ENCODE measurements around the gene FOXP4.

The FOXP4 gene

DNA sequence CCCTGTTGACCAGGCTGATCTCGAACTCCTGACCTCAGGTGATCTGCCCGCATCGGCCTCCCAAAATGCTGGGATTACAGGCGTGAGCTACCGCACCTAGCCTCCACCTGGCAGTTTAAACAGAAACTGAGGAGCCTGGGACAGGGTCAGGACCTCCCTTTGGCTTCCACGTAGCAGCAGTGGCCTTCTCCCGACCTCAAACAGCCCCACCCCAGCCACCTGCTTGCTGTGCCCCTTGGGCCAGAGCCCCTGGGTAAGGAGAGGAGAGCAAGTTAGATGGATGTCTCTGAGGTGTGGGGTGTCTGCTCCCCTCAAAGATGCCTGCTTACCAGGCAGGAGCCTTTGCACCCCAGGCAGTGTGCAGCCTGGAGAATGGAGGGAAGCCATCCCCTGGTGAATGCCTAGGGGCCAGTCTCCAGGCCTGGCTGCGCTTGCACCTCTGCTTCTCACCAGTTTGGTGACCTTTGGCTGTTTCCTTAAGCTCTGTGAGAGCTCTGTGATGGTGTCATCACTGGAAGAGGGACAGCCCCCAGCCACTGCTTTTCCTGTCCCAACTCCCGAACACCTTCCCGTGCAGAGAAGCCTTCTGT lies 50.0 kb downstream of the FOXP4 start:
- DNase-seq (ENCODE audit: low spot score in 2 of 2) (no peak), ATAC-seq (ENCODE audit: low read depth) (no peak)
- H3K27ac Mint-ChIP-seq: no peak overlapping the region
- no peaks in the 10 kb centered on the region for H3K9me3 Mint-ChIP-seq
- H3K4me3 Mint-ChIP-seq: no peak overlapping the region
- H3K4me1 Mint-ChIP-seq: peaks cover 2% of the 10 kb centered on the region
- H3K36me3 Mint-ChIP-seq: peaks cover 4% of the 10 kb centered on the region
- H3K27me3 Mint-ChIP-seq: no peaks in the 10 kb centered on the region

GRCh38 chr6:41596807-41597206 lies 50.6 kb downstream of the FOXP4 start:
- H3K36me3 Mint-ChIP-seq: peaks cover 4% of the 10 kb centered on the region
- H3K27me3 Mint-ChIP-seq: no peaks in the 10 kb centered on the region
- ATAC-seq (ENCODE audit: low read depth) (no peak), DNase-seq (ENCODE audit: low spot score in 2 of 2) (no peak)
- no peak overlapping the region for H3K4me3 Mint-ChIP-seq
- no peak overlapping the region for H3K27ac Mint-ChIP-seq
- H3K9me3 Mint-ChIP-seq: no peaks in the 10 kb centered on the region
- H3K4me1 Mint-ChIP-seq: peaks cover 2% of the 10 kb centered on the region

GRCh38 chr6:41597246-41598000 lies 51.2 kb downstream of the FOXP4 start:
- ATAC-seq (ENCODE audit: low read depth): no peak
- Mint-ChIP-seq H3K9me3 (no peaks in the 10 kb centered on the region), H3K36me3 (peaks cover 4% of the 10 kb centered on the region), H3K4me3 (no peak overlapping the region), H3K4me1 (no peaks in the 10 kb centered on the region), H3K27me3 (no peaks in the 10 kb centered on the region), H3K27ac (no peak overlapping the region)
- DNase-seq (ENCODE audit: low spot score in 2 of 2): no peak

DNA sequence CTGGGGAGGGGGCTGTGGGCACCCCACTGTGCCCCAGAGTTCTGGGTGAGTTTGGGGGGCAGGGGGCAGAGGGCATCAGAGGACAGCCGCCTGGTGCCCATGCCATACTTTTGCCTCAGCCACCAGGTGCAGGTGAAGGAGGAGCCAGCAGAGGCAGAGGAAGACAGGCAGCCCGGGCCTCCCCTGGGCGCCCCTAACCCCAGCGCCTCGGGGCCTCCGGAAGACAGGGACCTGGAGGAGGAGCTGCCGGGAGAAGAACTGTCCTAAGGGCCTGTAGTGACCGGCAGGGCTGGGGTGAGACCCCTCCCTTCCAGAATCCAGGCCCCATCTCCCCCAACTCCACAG lies 52.5 kb downstream of the FOXP4 start:
- Mint-ChIP-seq H3K9me3 (no peaks in the 10 kb centered on the region), H3K27me3 (no peaks in the 10 kb centered on the region), H3K4me1 (peaks cover 5% of the 10 kb centered on the region), H3K36me3 (peaks cover 4% of the 10 kb centered on the region), H3K4me3 (no peak overlapping the region), H3K27ac (no peak overlapping the region)
- DNase-seq (ENCODE audit: low spot score in 2 of 2) (no peak), ATAC-seq (ENCODE audit: low read depth) (no peak)

DNA sequence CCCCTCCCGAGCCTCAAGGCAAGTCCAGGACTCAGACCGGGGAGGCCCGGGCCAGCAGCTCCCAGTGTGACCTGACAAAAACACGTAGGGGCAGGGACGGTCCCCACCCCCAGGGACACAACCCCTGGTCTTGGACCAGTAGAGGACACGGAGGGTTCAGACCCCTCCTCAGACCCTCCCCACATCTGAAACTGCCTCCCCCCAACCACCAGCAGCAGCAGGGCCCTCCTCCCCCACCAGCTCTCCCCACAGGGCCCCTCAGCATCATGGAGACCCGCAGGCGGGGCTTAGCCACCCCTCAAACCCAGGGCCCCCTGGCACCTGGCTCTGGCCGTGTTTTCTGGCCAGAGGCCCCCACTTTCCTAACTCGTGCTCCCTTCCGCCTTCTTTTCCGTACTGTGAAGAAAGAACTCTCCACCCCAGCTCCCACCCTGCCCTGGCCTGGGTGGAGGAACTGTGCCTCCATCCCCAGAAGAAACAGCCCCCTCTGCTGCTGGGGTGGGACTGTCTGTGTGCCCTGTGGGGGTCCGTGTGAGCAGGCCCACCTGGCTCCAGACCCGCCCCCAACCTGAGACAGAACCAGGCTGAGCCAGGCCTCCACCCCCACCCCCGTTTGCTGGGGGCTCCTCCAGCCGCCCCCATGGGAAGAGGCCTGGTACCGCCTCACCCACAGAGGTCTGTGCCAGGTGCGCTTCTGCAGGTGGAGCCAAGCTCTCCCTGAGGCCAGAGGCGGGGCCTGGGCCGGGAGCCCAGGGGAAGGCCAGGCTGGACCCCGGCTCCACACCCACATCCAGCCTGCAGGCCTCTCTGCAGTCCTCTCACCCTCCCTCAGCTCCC lies 53.1 kb downstream of the FOXP4 start:
- ATAC-seq (ENCODE audit: low read depth): no peak
- no peaks in the 10 kb centered on the region for H3K27me3 Mint-ChIP-seq
- DNase-seq (ENCODE audit: low spot score in 2 of 2): no peak
- peaks cover 4% of the 10 kb centered on the region for H3K36me3 Mint-ChIP-seq
- peaks cover 5% of the 10 kb centered on the region for H3K4me1 Mint-ChIP-seq
- H3K9me3 Mint-ChIP-seq: no peaks in the 10 kb centered on the region
- H3K4me3 Mint-ChIP-seq: no peak overlapping the region
- no peak overlapping the region for H3K27ac Mint-ChIP-seq

DNA sequence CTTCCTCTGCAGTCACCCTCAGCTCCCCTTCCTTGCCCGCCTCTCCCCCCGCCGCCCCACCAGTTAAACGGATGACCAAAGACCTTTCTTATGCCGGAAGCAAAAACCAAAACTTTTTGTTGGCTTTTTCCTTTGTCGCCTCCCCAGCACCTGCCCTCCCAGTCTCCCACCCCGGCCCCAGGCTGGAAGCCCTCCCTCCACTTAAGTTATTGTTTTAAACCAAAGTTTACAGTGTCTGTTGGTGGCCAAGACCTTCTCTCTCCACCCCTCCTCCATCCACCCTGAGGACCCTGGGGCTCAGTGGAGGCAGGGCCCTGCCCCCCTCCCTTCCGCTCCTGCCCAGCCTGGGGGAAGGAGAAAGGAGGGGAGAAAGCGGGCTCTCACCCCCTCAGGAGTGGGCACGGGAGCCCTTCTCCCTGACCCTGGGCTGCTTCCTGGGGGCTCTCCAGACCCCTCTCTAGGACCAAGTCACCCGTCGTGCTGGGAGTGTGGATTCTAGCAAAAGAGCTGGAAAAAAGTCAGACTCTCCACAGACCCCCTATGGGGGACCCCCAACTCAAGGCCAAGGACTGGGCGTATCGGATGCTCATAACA lies 53.8 kb downstream of the FOXP4 start:
- no peak overlapping the region for H3K27ac Mint-ChIP-seq
- ATAC-seq (ENCODE audit: low read depth): no peak
- H3K4me3 Mint-ChIP-seq: no peak overlapping the region
- peaks cover 5% of the 10 kb centered on the region for H3K4me1 Mint-ChIP-seq
- peaks cover under 1% of the 10 kb centered on the region for H3K27me3 Mint-ChIP-seq
- DNase-seq (ENCODE audit: low spot score in 2 of 2): no peak
- no peaks in the 10 kb centered on the region for H3K9me3 Mint-ChIP-seq
- H3K36me3 Mint-ChIP-seq: peaks cover 4% of the 10 kb centered on the region

DNA sequence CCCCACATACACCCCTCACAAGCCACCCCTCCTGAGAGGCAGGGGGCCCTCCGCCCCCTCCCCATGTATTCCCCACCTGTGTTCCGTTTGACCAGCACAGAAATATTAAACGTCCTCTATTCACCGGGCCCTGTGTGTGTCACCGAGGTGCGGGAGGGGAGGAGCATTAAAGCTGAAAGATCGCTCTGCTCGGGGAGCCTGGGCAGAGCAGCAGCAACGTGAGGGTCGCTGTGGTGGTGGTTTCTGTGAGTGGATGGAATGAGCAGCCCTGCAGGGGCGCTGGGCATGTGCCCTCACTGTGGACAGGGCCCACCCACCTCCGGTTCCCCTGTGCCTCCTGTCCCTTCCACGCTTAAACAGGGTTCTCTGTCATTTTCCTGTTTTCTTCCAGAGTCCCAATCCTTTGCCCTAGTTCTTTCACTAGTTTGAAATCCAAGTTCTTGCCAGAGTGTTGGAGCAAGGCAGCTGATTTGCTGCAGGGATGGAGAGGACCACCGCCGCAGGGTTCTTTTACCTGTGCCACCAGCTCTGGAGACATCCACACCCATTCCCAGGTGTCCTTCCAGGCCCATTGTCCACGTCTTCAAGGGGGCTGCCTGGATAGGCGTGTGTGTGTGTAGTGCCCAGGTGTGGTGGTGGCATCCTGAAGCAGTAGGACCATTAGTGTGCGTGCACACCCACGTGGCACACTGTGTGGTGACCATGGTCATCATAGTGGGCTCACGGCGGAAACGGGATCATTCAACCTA lies 54.5 kb downstream of the FOXP4 start:
- no peak for ATAC-seq (ENCODE audit: low read depth)
- H3K4me1 Mint-ChIP-seq: peaks cover 5% of the 10 kb centered on the region
- H3K27ac Mint-ChIP-seq: no peak overlapping the region
- H3K9me3 Mint-ChIP-seq: no peaks in the 10 kb centered on the region
- H3K27me3 Mint-ChIP-seq: peaks cover 2% of the 10 kb centered on the region
- no peak overlapping the region for H3K4me3 Mint-ChIP-seq
- no peak for DNase-seq (ENCODE audit: low spot score in 2 of 2)
- H3K36me3 Mint-ChIP-seq: peaks cover 4% of the 10 kb centered on the region

DNA sequence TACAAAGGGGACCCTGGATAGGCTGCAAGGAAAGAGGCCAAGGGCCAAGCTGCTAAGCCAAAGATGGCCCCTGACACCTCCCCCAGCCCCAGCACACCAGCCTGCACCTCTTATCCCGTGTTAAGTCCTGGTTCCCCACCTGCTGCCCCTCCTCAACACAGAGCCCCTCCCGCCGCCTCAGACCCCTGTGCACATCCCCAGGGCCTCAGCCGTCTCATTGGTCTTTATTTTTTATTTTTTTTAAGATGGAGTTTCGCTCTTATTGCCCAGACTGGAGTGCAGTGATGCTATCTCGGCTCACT lies 55.0 kb downstream of the FOXP4 start:
- Mint-ChIP-seq H3K27ac (no peak overlapping the region), H3K4me3 (no peak overlapping the region), H3K27me3 (peaks cover 7% of the 10 kb centered on the region), H3K36me3 (peaks cover 4% of the 10 kb centered on the region), H3K9me3 (no peaks in the 10 kb centered on the region), H3K4me1 (peaks cover 5% of the 10 kb centered on the region)
- no peak for ATAC-seq (ENCODE audit: low read depth)
- DNase-seq (ENCODE audit: low spot score in 2 of 2): no peak

GRCh38 chr6:41602422-41602743 lies 56.2 kb downstream of the FOXP4 start:
- H3K4me1 Mint-ChIP-seq: peaks cover 5% of the 10 kb centered on the region
- ATAC-seq (ENCODE audit: low read depth): no peak
- H3K36me3 Mint-ChIP-seq: peaks cover 2% of the 10 kb centered on the region
- H3K9me3 Mint-ChIP-seq: no peaks in the 10 kb centered on the region
- no peak overlapping the region for H3K4me3 Mint-ChIP-seq
- peaks cover 10% of the 10 kb centered on the region for H3K27me3 Mint-ChIP-seq
- no peak for DNase-seq (ENCODE audit: low spot score in 2 of 2)
- no peak overlapping the region for H3K27ac Mint-ChIP-seq

DNA sequence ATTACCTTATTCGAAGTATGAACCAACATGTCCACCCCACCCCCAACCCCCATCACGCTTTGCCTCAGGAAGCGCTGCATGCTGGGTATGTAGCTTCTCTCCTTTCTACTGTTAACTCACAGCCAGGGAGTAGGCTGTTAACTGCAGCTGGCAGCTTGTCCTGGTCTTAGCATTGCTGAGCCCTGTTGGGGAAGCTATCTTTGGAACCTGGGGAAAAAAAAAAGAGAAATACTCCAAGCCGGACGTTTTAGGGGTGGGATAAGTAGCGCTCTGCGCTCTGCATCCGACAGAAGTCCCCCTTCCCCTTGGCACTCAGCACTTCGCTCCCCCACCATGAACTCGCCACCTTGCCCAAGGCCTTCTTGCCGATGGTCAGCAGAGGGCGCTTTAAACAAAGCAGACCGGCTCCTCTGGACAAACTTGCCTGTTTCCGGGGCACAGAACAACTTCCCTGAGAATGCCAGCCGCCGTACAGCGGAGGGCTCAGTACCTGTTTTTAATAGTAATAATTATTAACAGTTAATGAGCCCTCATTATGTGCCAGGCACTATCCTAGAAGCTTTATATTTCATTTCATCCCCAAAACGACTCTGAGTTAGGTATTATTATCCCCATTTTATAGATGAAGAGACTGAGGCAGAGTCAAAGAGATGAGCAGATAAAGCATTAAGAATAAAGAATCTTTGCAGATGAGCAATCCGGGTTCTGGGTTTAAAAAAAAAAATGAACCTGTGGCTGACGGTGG lies 56.9 kb downstream of the FOXP4 start:
- Mint-ChIP-seq H3K4me3 (no peak overlapping the region), H3K27ac (no peak overlapping the region), H3K9me3 (no peaks in the 10 kb centered on the region), H3K36me3 (peaks cover 2% of the 10 kb centered on the region), H3K4me1 (peaks cover 5% of the 10 kb centered on the region), H3K27me3 (peaks cover 10% of the 10 kb centered on the region)
- ATAC-seq (ENCODE audit: low read depth) (peak; percentile 90), DNase-seq (ENCODE audit: low spot score in 2 of 2) (peak; percentile 73 to 76)

GRCh38 chr6:41604006-41604405 lies 57.8 kb downstream of the FOXP4 start:
- Mint-ChIP-seq H3K27me3 (peaks cover 12% of the 10 kb centered on the region), H3K36me3 (no peaks in the 10 kb centered on the region), H3K4me1 (peaks cover 7% of the 10 kb centered on the region), H3K9me3 (no peaks in the 10 kb centered on the region), H3K4me3 (no peak overlapping the region), H3K27ac (no peak overlapping the region)
- DNase-seq (ENCODE audit: low spot score in 2 of 2): no peak
- ATAC-seq (ENCODE audit: low read depth): no peak

- Mint-ChIP-seq H3K27me3 (peaks cover 13% of the 10 kb centered on the region), H3K4me1 (peaks cover 8% of the 10 kb centered on the region), H3K4me3 (no peak overlapping the region), H3K9me3 (no peaks in the 10 kb centered on the region), H3K36me3 (no peaks in the 10 kb centered on the region), H3K27ac (no peak overlapping the region)
- DNase-seq (ENCODE audit: low spot score in 2 of 2): no peak
- ATAC-seq (ENCODE audit: low read depth): peak; percentile 20
Observed at GRCh38 chr6:41605649-41606048, 59.5 kb downstream of the FOXP4 start.

DNA sequence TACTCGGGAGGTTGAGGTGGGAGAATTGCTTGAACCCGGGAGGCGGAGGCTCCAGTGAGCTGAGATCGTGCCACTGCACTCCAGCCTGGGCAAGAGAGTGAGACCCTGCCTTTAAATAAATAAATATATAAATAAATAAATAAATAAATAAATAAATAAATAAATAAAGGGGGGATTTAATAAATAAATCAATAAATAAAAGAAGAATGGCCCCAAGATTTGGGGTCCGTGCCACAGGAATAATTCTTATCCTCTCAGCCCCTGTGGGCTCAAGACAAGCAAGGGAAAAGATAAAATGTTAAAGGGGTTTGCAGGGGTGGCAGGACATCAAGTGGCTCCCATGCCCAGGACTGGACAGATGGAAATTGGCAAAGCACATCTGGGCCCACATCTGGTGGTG lies 60.9 kb downstream of the FOXP4 start:
- DNase-seq (ENCODE audit: low spot score in 2 of 2) (no peak), ATAC-seq (ENCODE audit: low read depth) (no peak)
- H3K36me3 Mint-ChIP-seq: no peaks in the 10 kb centered on the region
- H3K27me3 Mint-ChIP-seq: peaks cover 13% of the 10 kb centered on the region
- no peak overlapping the region for H3K27ac Mint-ChIP-seq
- H3K9me3 Mint-ChIP-seq: no peaks in the 10 kb centered on the region
- H3K4me3 Mint-ChIP-seq: no peak overlapping the region
- H3K4me1 Mint-ChIP-seq: peaks cover 8% of the 10 kb centered on the region
